SK-N-SH (cell line): ENCODE results near the gene LDAH. TPM values are rescaled to one million over a fixed set of nuclear protein-coding genes. Genes with fewer than 3 reads are reported as not detected.

Source experiments
- CTCF ChIA-PET: fragments of 300-600, 350-600 bp; formaldehyde crosslinking; extraction: SDS; loops from one replicate; lab custom pipeline; 2021; lab: Yijun Ruan, JAX
- POLR2A ChIA-PET: fragments of 350-600 bp; sonication (Branson Sonifier 250); formaldehyde crosslinking; extraction: SDS; loops from one replicate; lab custom pipeline; 2020; ENCODE audit warnings: antibody characterized with exemption, inconsistent platforms; lab: Yijun Ruan, JAX
- DNase-seq: peaks from one replicate; pipeline ENCODE4 v3.0.0; 2012
- H2AFZ ChIP-seq: fragments of 200-600 bp; sonication (generic); 2 replicates; pipeline ENCODE4 v1.8.1; 2016; ENCODE audit warnings: antibody characterized with exemption, mild to moderate bottlenecking, low read depth
- H3F3A ChIP-seq: fragments of 200-600 bp; sonication (generic); replicated peaks from 2 replicates; pipeline ENCODE3; 2016; ENCODE audit warnings: antibody characterized with exemption, mild to moderate bottlenecking; ENCODE audit not compliant: insufficient read depth
- H3K27ac ChIP-seq, 2 experiments: fragments of 200-500 bp in 1 of 2; fragments of 200-600 bp in 1 of 2; sonication (Bioruptor generic) in 1 of 2; sonication (generic), shearing (Covaris generic) in 1 of 2; 2 replicates each; pipeline versions ENCODE4 v1.5.1 to v1.6.1; 2014 to 2016; ENCODE audit warnings: low read depth in 2 of 2, inconsistent platforms in 1 of 2, low read length in 1 of 2, mild to moderate bottlenecking in 1 of 2, mixed read lengths in 1 of 2
- H3K27me3 ChIP-seq: fragments of 200-600 bp; sonication (generic), shearing (Covaris generic); 2 replicates; pipeline ENCODE4 v1.6.1; 2016; ENCODE audit warnings: mixed run types; ENCODE audit not compliant: insufficient read depth
- H3K36me3 ChIP-seq, 2 experiments: fragments of 200-500 bp in 1 of 2; fragments of 200-600 bp in 1 of 2; sonication (Bioruptor generic) in 1 of 2; sonication (generic) in 1 of 2; replicated peaks in 1 of 2; 2 replicates each; pipeline versions ENCODE3 to v1.5.1; 2014 to 2016; ENCODE audit warnings: low read length in 1 of 2, mild to moderate bottlenecking in 1 of 2; ENCODE audit not compliant: insufficient read depth in 2 of 2, control insufficient read depth in 1 of 2
- H3K4me1 ChIP-seq, 2 experiments: fragments of 200-500 bp in 1 of 2; fragments of 200-600 bp in 1 of 2; sonication (Bioruptor generic) in 1 of 2; sonication (generic), shearing (Covaris generic) in 1 of 2; 2 replicates each; pipeline versions ENCODE4 v1.5.1 to v1.6.1; 2014 to 2016; ENCODE audit warnings: low read depth in 1 of 2, low read length in 1 of 2, mixed run types in 1 of 2; ENCODE audit not compliant: insufficient read depth in 2 of 2, control insufficient read depth in 1 of 2
- H3K4me2 ChIP-seq: fragments of 200-600 bp; sonication (generic), shearing (Covaris generic); 2 replicates; pipeline ENCODE4 v1.6.1; 2017; ENCODE audit warnings: mixed run types
- H3K4me3 ChIP-seq, 2 experiments: fragments of 200-500 bp in 1 of 2; fragments of 200-600 bp in 1 of 2; sonication (Bioruptor generic) in 1 of 2; sonication (generic), shearing (Covaris generic) in 1 of 2; 2 replicates each; pipeline versions ENCODE4 v1.5.1 to v1.8.1; 2014 to 2016; ENCODE audit warnings: low read depth in 2 of 2, inconsistent platforms in 1 of 2, low read length in 1 of 2, mild to moderate bottlenecking in 1 of 2, mixed read lengths in 1 of 2, moderate library complexity in 1 of 2
- H3K79me2 ChIP-seq: fragments of 200-600 bp; sonication (generic); 2 replicates; pipeline ENCODE4 v1.8.1; 2017; ENCODE audit warnings: mild to moderate bottlenecking; ENCODE audit not compliant: insufficient read depth
- H3K9ac ChIP-seq: fragments of 200-600 bp; sonication (generic); 2 replicates; pipeline ENCODE4 v1.6.1; 2017; ENCODE audit warnings: mixed run types
- H3K9me2 ChIP-seq: fragments of 200-600 bp; sonication (generic); 2 replicates; pipeline ENCODE4 v1.6.1; 2017; ENCODE audit warnings: mixed run types
- H3K9me3 ChIP-seq: fragments of 200-600 bp; sonication (generic); 2 replicates; pipeline ENCODE4 v1.6.1; 2017; ENCODE audit warnings: mixed run types, mild to moderate bottlenecking, moderate library complexity
- H4K20me1 ChIP-seq: fragments of 200-600 bp; sonication (generic); 2 replicates; pipeline ENCODE4 v1.6.1; 2017; ENCODE audit warnings: mild to moderate bottlenecking, mixed run types; ENCODE audit not compliant: insufficient read depth
- EP300 ChIP-seq, 2 experiments: IDR thresholded peaks; 2 replicates each; pipeline versions ENCODE4 v1.4.0 to v1.6.1; 2012; ENCODE audit warnings: borderline replicate concordance in 1 of 2, low read depth in 1 of 2, low read length in 1 of 2
- JUND ChIP-seq: IDR thresholded peaks from 2 replicates; pipeline ENCODE4 v1.4.0; 2012
- NRF1 ChIP-seq: IDR thresholded peaks from 2 replicates; pipeline ENCODE4 v1.6.1; 2012; ENCODE audit warnings: low read depth, mild to moderate bottlenecking, low read length
- POLR2AphosphoS5 ChIP-seq: IDR thresholded peaks from 2 replicates; pipeline ENCODE4 v1.6.1; 2012; ENCODE audit warnings: low read depth, low read length
- RFX5 ChIP-seq: IDR thresholded peaks from 2 replicates; pipeline ENCODE4 v1.6.1; 2012; ENCODE audit warnings: mild to moderate bottlenecking, improper control_type of control experiment, low read length
- TAF1 ChIP-seq: IDR thresholded peaks from 2 replicates; pipeline ENCODE4 v1.6.1; 2012; ENCODE audit warnings: low read depth, mild to moderate bottlenecking, low read length, moderate library complexity, borderline replicate concordance
- USF1 ChIP-seq: IDR thresholded peaks from 2 replicates; pipeline ENCODE4 v1.4.0; 2012; ENCODE audit warnings: low read depth, borderline replicate concordance
- YY1 ChIP-seq: IDR thresholded peaks from 2 replicates; pipeline ENCODE4 v1.4.0; 2012; ENCODE audit warnings: low read depth, mild to moderate bottlenecking
- WGBS: methylation state at CpG from one replicate; pipeline ENCODE4 v1.1.6; 2017; ENCODE audit warnings: low lambda C conversion rate; 5-methylcytosine and 5-hydroxymethylcytosine counted together
- polyA plus RNA-seq, 3 experiments: library from polyadenylated mRNA; depleted of rRNA; stranded (reverse); fragments of >200 nt; gene quantifications; 2 replicates each; pipeline ENCODE4 v1.2.3, GENCODE V29; 2012
- TF ChIP-seq, protein P1 (sequence below): IDR thresholded peaks from 2 replicates; pipeline ENCODE4 v1.6.1; 2012; ENCODE audit warnings: mild to moderate bottlenecking, low read depth, low read length, moderate library complexity

Gene LDAH
- polyA plus RNA-seq, 1 of the 3 experiments (the other 2 are of a cell fraction): 12.7 TPM

GRCh38 chr2:20724500-20725053 is 98.3 kb downstream of the LDAH start:
- Histone ChIP-seq H3K27ac (no peak overlapping the region), H3K9ac (no peak overlapping the region), H3K4me2 (no peak overlapping the region), H3F3A (no peaks in the 10 kb centered on the region), H3K9me3 (no peaks in the 10 kb centered on the region), H3K36me3 (peaks cover 0 to 11% of the 10 kb centered on the region in 2 experiments), H3K27me3 (no peaks in the 10 kb centered on the region), H3K4me1 (peaks cover 5 to 9% of the 10 kb centered on the region in 2 experiments; a peak in 3 of 4 replicates), H4K20me1 (no peaks in the 10 kb centered on the region), H3K79me2 (no peaks in the 10 kb centered on the region), H2AFZ (no peak overlapping the region), H3K9me2 (no peaks in the 10 kb centered on the region), H3K4me3 (no peak overlapping the region)
- ChIA-PET CTCF (interaction anchor here (1.2 to 1.3 kb wide), 2 partner anchors 26 to 63 kb away, joined by 3 to 4 read pairs; no protein-coding TSS in a partner anchor), POLR2A (no interaction called here)
- TF ChIP-seq JUND (no peak), POLR2AphosphoS5 (no peak), RFX5 (no peak), TAF1 (no peak), EP300 (IDR thresholded peaks at IDR 0.05; ENCODE audit: borderline replicate concordance in 1 of 2, low read depth in 1 of 2, low read length in 1 of 2) (no peak), USF1 (no peak), YY1 (no peak)
- TF ChIP-seq, protein P1, sequence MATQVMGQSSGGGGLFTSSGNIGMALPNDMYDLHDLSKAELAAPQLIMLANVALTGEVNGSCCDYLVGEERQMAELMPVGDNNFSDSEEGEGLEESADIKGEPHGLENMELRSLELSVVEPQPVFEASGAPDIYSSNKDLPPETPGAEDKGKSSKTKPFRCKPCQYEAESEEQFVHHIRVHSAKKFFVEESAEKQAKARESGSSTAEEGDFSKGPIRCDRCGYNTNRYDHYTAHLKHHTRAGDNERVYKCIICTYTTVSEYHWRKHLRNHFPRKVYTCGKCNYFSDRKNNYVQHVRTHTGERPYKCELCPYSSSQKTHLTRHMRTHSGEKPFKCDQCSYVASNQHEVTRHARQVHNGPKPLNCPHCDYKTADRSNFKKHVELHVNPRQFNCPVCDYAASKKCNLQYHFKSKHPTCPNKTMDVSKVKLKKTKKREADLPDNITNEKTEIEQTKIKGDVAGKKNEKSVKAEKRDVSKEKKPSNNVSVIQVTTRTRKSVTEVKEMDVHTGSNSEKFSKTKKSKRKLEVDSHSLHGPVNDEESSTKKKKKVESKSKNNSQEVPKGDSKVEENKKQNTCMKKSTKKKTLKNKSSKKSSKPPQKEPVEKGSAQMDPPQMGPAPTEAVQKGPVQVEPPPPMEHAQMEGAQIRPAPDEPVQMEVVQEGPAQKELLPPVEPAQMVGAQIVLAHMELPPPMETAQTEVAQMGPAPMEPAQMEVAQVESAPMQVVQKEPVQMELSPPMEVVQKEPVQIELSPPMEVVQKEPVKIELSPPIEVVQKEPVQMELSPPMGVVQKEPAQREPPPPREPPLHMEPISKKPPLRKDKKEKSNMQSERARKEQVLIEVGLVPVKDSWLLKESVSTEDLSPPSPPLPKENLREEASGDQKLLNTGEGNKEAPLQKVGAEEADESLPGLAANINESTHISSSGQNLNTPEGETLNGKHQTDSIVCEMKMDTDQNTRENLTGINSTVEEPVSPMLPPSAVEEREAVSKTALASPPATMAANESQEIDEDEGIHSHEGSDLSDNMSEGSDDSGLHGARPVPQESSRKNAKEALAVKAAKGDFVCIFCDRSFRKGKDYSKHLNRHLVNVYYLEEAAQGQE: no peak
- 97% methylated on average over 3 of the region's 3 CpGs for WGBS
- no peak for DNase-seq

DNA sequence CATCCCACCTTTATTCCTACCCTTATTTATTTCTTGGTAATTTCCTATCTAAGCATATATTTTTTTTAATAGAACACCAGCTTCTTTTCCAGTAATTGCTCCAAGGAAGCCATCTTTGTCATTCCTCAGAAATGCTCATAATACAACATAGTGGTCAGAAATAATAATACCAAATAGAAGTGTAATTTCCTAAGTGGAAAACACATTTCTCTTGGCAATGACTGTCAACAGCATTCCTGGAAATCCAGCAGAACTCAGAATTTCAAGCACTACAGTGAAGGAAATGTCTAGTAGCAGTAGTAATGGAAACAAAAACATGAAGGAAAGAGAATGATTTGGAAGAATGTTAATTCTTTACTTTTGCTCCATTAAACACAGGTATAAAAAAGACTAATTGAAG is 99.4 kb downstream of the LDAH start:
- H3K9me3 ChIP-seq: peaks cover 4% of the 10 kb centered on the region; the same call in 1 of the 2 replicates
- no peak for TF ChIP-seq NRF1
- H2AFZ ChIP-seq: no peak overlapping the region
- no peaks in the 10 kb centered on the region for H3K9me2 ChIP-seq
- DNase-seq: no peak
- POLR2A ChIA-PET: no interaction called here
- no peaks in the 10 kb centered on the region for H3K27me3 ChIP-seq
- no peaks in the 10 kb centered on the region for H3F3A ChIP-seq
- H3K79me2 ChIP-seq: peaks cover 4% of the 10 kb centered on the region; the same call in 1 of the 2 replicates
- no peak overlapping the region for H3K27ac ChIP-seq
- no peak overlapping the region for H3K9ac ChIP-seq
- H3K4me1 ChIP-seq: peaks cover 5 to 9% of the 10 kb centered on the region in 2 experiments; a peak in 3 of 4 replicates
- H3K36me3 ChIP-seq: peaks cover 0 to 11% of the 10 kb centered on the region in 2 experiments
- H3K4me2 ChIP-seq: no peak overlapping the region
- CTCF ChIA-PET: interaction anchor here (1.0 to 1.3 kb wide), 2 partner anchors 27 to 239 kb away, joined by 3 to 4 read pairs; no protein-coding TSS in a partner anchor
- H3K4me3 ChIP-seq: no peak overlapping the region
- H4K20me1 ChIP-seq: no peaks in the 10 kb centered on the region
